H1 (cell line): ENCODE measurements around the gene PLSCR1. TPM values are rescaled to one million over a fixed set of nuclear protein-coding genes. Genes with fewer than 3 reads are reported as not detected.

ENCODE experiments used
- EP300 ChIP-seq, 2 experiments: IDR thresholded peaks; 1 replicate in 1 of 2; 2 replicates in 1 of 2; pipeline ENCODE4 v1.6.1; 2011 to 2012; ENCODE audit warnings: low read depth in 2 of 2, low read length in 2 of 2, mild to moderate bottlenecking in 2 of 2, borderline replicate concordance in 1 of 2, inconsistent platforms in 1 of 2, moderate library complexity in 1 of 2
- GTF2F1 ChIP-seq: IDR thresholded peaks from 2 replicates; pipeline ENCODE4 v1.6.1; 2012; ENCODE audit warnings: low read depth, low read length, improper control_type of control experiment, borderline replicate concordance
- POLR2A ChIP-seq, 2 experiments: IDR thresholded peaks; 1 replicate in 1 of 2; 2 replicates in 1 of 2; pipeline ENCODE4 v1.6.1; 2011; ENCODE audit warnings: low read depth in 2 of 2, low read length in 2 of 2, mild to moderate bottlenecking in 2 of 2; ENCODE audit errors: control extremely low read depth in 1 of 2
- polyA plus RNA-seq, 7 experiments: library from polyadenylated mRNA; depleted of rRNA in 3 of 7; stranded (reverse) in 5 of 7; unstranded in 2 of 7; fragments of >200 nt in 5 of 7; fragments of 200-250 nt in 2 of 7; gene quantifications; 1 replicate in 5 of 7; 2 replicates in 1 of 7; 4 replicates in 1 of 7; pipeline versions ENCODE4 v1.2.1 to v1.2.3, GENCODE V29; 2011 to 2013; ENCODE audit warnings: missing spikeins in 2 of 7, mixed read lengths in 2 of 7
- total RNA-seq: library from RNA; stranded (reverse); fragmentation: NEBNext Ultra II Directional; extraction: Animal tissue kit (Norgen Biotek cat#: 25700); gene quantifications from 2 replicates; pipeline ENCODE4 v1.2.1, GENCODE V29; 2021
- TF ChIP-seq, protein P1 (sequence below): IDR thresholded peaks from 2 replicates; pipeline ENCODE4 v1.6.1; 2012; ENCODE audit warnings: low read length, inconsistent platforms
- TF ChIP-seq, protein P2 (sequence below): IDR thresholded peaks from 2 replicates; pipeline ENCODE4 v1.6.1; 2011; ENCODE audit warnings: low read depth, mild to moderate bottlenecking, low read length; ENCODE audit not compliant: insufficient read depth

Gene PLSCR1
- total and polyA plus RNA-seq, 2 of the 8 experiments (the other 6 are each of a cell fraction or from before 2014, with no cell fraction given) = 32.2 to 48.5 TPM

DNA sequence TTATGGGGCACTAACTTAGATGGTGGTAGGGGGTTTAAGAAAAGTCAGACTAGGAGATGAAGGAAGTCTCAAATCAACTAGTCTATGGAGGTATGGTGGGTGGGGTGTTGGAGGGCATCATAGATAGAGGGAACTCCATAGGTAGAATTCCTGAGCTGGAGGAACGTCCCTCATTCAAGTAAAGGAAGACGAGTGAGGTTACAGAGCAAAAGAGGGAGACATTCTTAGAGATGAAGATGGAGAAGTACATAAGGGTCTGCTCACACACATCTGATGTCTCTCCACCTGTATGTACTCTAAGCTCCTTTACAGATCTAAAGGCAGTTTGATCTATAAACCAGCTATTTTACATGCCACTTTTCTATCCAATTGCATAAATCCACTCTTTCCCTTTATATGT is 1.4 kb downstream of the PLSCR1 start (continued):
- TF ChIP-seq, protein P1, sequence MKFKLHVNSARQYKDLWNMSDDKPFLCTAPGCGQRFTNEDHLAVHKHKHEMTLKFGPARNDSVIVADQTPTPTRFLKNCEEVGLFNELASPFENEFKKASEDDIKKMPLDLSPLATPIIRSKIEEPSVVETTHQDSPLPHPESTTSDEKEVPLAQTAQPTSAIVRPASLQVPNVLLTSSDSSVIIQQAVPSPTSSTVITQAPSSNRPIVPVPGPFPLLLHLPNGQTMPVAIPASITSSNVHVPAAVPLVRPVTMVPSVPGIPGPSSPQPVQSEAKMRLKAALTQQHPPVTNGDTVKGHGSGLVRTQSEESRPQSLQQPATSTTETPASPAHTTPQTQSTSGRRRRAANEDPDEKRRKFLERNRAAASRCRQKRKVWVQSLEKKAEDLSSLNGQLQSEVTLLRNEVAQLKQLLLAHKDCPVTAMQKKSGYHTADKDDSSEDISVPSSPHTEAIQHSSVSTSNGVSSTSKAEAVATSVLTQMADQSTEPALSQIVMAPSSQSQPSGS = no peak
- TF ChIP-seq EP300 (IDR thresholded peaks at IDR 0.05; ENCODE audit: borderline replicate concordance in 1 of 2, low read depth in 2 of 2, low read length in 2 of 2) (no peak), GTF2F1 (no peak), POLR2A (IDR thresholded peaks at IDR 0.05; ENCODE audit: control extremely low read depth in 1 of 2, low read depth in 2 of 2, low read length in 2 of 2) (no peak)
- TF ChIP-seq, protein P2, sequence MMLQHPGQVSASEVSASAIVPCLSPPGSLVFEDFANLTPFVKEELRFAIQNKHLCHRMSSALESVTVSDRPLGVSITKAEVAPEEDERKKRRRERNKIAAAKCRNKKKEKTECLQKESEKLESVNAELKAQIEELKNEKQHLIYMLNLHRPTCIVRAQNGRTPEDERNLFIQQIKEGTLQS = no peak
- TF ChIP-seq, all 59 proteins: peak for 0
